GM23338 (cell line): ENCODE data around the gene CD44. TPM values are rescaled to one million over a fixed set of nuclear protein-coding genes. Genes with fewer than 3 reads are reported as not detected.

Experiments
- ATAC-seq: fragments of 200-7000 bp; cut with Tn5 transposase; 3 replicates; pipeline ENCODE4 v1.9.1; 2020
- DNase-seq: peaks from one replicate; pipeline ENCODE4 v3.0.0-alpha.2; 2015; ENCODE audit warnings: low spot score
- H2AFZ ChIP-seq: fragments of 200-600 bp; sonication (generic); 2 replicates; pipeline ENCODE4 v1.8.0; 2016; ENCODE audit warnings: antibody characterized with exemption, mild to moderate bottlenecking, moderate library complexity
- H3F3A ChIP-seq: fragments of 200-600 bp; sonication (generic); replicated peaks from 2 replicates; pipeline ENCODE4 v1.8.0; 2017; ENCODE audit warnings: antibody characterized with exemption, mixed run types, low read depth
- H3K27ac ChIP-seq: fragments of 200-600 bp; sonication (generic); 2 replicates; pipeline ENCODE4 v1.6.1; 2016; ENCODE audit warnings: low read depth
- H3K27me3 ChIP-seq: fragments of 200-600 bp; sonication (generic); 2 replicates; pipeline ENCODE4 v1.8.0; 2016; ENCODE audit warnings: mild to moderate bottlenecking, mixed run types, moderate library complexity; ENCODE audit not compliant: insufficient read depth
- H3K36me3 ChIP-seq: fragments of 200-600 bp; sonication (generic); 2 replicates; pipeline ENCODE4 v1.8.0; 2016; ENCODE audit warnings: mild to moderate bottlenecking; ENCODE audit not compliant: insufficient read depth
- H3K4me1 ChIP-seq: fragments of 200-600 bp; sonication (generic); 2 replicates; pipeline ENCODE4 v1.8.0; 2016; ENCODE audit warnings: mild to moderate bottlenecking, moderate library complexity; ENCODE audit not compliant: insufficient read depth
- H3K4me2 ChIP-seq: fragments of 200-600 bp; sonication (generic); 2 replicates; pipeline ENCODE4 v1.7.1; 2017; ENCODE audit warnings: mixed run types
- H3K4me3 ChIP-seq: fragments of 200-600 bp; sonication (generic); 2 replicates; pipeline ENCODE4 v1.6.1; 2016; ENCODE audit warnings: mixed run types
- H3K79me2 ChIP-seq: fragments of 200-600 bp; sonication (generic); replicated peaks from 2 replicates; pipeline ENCODE4 v1.8.0; 2017; ENCODE audit warnings: mild to moderate bottlenecking; ENCODE audit not compliant: insufficient read depth
- H3K9me2 ChIP-seq: fragments of 200-600 bp; sonication (generic); 2 replicates; pipeline ENCODE4 v1.8.0; 2017; ENCODE audit not compliant: insufficient read depth
- H4K20me1 ChIP-seq: fragments of 200-600 bp; sonication (generic); replicated peaks from 2 replicates; pipeline ENCODE4 v1.8.0; 2017; ENCODE audit warnings: mild to moderate bottlenecking; ENCODE audit not compliant: insufficient read depth
- H3K27ac Mint-ChIP-seq: 2 replicates; pipeline ENCODE4 v1.8.0; 2020; ENCODE audit warnings: inconsistent platforms, mild to moderate bottlenecking, moderate library complexity, mixed read lengths
- H3K27me3 Mint-ChIP-seq: 3 replicates; pipeline ENCODE4 v1.8.0; 2022; ENCODE audit warnings: low read depth, mild to moderate bottlenecking, moderate library complexity, mixed read lengths, inconsistent platforms; ENCODE audit not compliant: insufficient read depth, poor library complexity
- H3K36me3 Mint-ChIP-seq: 3 replicates; pipeline ENCODE4 v1.8.0; 2021; ENCODE audit warnings: low read depth, mild to moderate bottlenecking, inconsistent platforms, moderate library complexity, mixed read lengths
- H3K4me1 Mint-ChIP-seq: 3 replicates; pipeline ENCODE4 v1.8.0; 2020; ENCODE audit warnings: mild to moderate bottlenecking, inconsistent platforms, mixed read lengths
- H3K4me3 Mint-ChIP-seq: 3 replicates; pipeline ENCODE4 v1.8.0; 2021; ENCODE audit warnings: moderate library complexity, mild to moderate bottlenecking, inconsistent platforms, mixed read lengths
- H3K9me3 Mint-ChIP-seq: 3 replicates; pipeline ENCODE4 v1.8.0; 2020; ENCODE audit warnings: moderate library complexity, mild to moderate bottlenecking, inconsistent platforms, mixed read lengths
- CTCF ChIP-seq, 2 experiments: fragments of 200-600 bp in 1 of 2; sonication (generic) in 1 of 2; conservative IDR thresholded peaks; 2 replicates each; pipeline versions ENCODE4 v1.5.1 to v1.6.1; 2016 to 2017; ENCODE audit warnings: antibody characterized with exemption in 2 of 2, low read depth in 2 of 2, mild to moderate bottlenecking in 2 of 2, moderate library complexity in 1 of 2
- REST ChIP-seq: IDR thresholded peaks from one replicate; pipeline ENCODE4 v1.6.1; 2018; ENCODE audit warnings: antibody characterized with exemption; ENCODE audit not compliant: unreplicated experiment
- ZNF462 ChIP-seq: fragments of 250-450 bp; sonication (Bioruptor Pico); IDR thresholded peaks from 2 replicates; pipeline ENCODE4 v1.5.0; 2020; ENCODE audit warnings: mild to moderate bottlenecking, moderate library complexity
- polyA plus RNA-seq: library from polyadenylated mRNA; unstranded; fragments of >200 nt; fragmentation: Nextera tagmentation; extraction: Ambion mirVana; gene quantifications from 2 replicates; pipeline ENCODE4 v1.2.1, GENCODE V29; 2016
- total RNA-seq: library from RNA; depleted of rRNA; stranded (reverse); fragments of >200 nt; shearing (Covaris generic); gene quantifications from 2 replicates; pipeline ENCODE4 v1.2.3, GENCODE V29; 2014

CD44 gene
- total and polyA plus RNA-seq, 2 experiments from 2014 or later: 4.0 to 10.1 TPM

GRCh38 chr11:35214226-35214770 is 75.3 kb downstream of the CD44 start (continued):
- TF ChIP-seq REST: no peak

GRCh38 chr11:35214792-35215193 is 75.8 kb downstream of the CD44 start:
- H2AFZ ChIP-seq: no peak overlapping the region
- no peaks in the 10 kb centered on the region for H3K36me3 Mint-ChIP-seq
- peak overlapping the region; percentile 23; the same call in 1 of the 2 replicates for H3K4me2 ChIP-seq
- no peaks in the 10 kb centered on the region for H3K27me3 ChIP-seq
- DNase-seq (peak; percentile 81), ATAC-seq (peak; percentile 83)
- peaks cover 4% of the 10 kb centered on the region; the same call in 2 of the 3 replicates for H3K9me3 Mint-ChIP-seq
- H3K36me3 ChIP-seq: no peaks in the 10 kb centered on the region
- H3K79me2 ChIP-seq: no peaks in the 10 kb centered on the region
- no peaks in the 10 kb centered on the region for H3F3A ChIP-seq
- TF ChIP-seq CTCF (conservative IDR thresholded peaks at IDR 0.05; ENCODE audit: low read depth in 2 of 2): no peak
- peak; percentile 48; the same call in 1 of the 2 replicates for TF ChIP-seq ZNF462 (CRISPR knock-in tag)
- peak overlapping the region; percentile 50; the same call in 1 of the 2 replicates for H3K27ac Mint-ChIP-seq
- H3K4me3 Mint-ChIP-seq: no peak overlapping the region
- peaks cover 12% of the 10 kb centered on the region; the same call in 1 of the 2 replicates for H3K9me2 ChIP-seq
- no peak overlapping the region for H3K4me3 ChIP-seq
- H3K27me3 Mint-ChIP-seq: peaks cover 2% of the 10 kb centered on the region
- H3K4me1 Mint-ChIP-seq: peaks cover 29% of the 10 kb centered on the region
- H3K27ac ChIP-seq: peak overlapping the region; percentile 66; the same call in 1 of the 2 replicates
- no peaks in the 10 kb centered on the region for H4K20me1 ChIP-seq
- H3K4me1 ChIP-seq: peaks cover 20% of the 10 kb centered on the region
